ENCODE results near the gene GPAM. TPM values are rescaled to one million over a fixed set of nuclear protein-coding genes. Genes with fewer than 3 reads are reported as not detected.

GPAM gene
- total RNA-seq, 1 donor from 2014 or later: 34.0 TPM

DNA sequence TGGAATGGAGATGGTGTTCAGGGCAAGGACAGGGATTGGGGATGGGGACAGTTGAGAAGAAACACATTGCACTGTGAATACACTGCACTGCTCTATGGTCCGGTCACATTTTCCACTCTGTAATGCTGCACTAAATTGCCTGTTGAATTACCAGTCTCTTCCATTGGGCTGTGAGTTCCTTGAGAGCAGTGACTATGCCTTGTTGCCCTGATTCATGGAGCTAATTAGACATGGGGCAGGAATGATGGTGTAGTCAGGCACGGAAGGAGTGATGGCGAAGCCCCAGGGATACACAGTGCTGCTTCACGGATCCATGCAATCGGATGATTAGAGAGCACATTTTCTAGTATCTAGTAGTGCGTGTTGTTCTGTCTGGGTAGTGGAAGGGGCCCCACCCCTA lies 25.4 kb upstream of the GPAM start:
- no peak for DNase-seq
- TF ChIP-seq, protein P1, sequence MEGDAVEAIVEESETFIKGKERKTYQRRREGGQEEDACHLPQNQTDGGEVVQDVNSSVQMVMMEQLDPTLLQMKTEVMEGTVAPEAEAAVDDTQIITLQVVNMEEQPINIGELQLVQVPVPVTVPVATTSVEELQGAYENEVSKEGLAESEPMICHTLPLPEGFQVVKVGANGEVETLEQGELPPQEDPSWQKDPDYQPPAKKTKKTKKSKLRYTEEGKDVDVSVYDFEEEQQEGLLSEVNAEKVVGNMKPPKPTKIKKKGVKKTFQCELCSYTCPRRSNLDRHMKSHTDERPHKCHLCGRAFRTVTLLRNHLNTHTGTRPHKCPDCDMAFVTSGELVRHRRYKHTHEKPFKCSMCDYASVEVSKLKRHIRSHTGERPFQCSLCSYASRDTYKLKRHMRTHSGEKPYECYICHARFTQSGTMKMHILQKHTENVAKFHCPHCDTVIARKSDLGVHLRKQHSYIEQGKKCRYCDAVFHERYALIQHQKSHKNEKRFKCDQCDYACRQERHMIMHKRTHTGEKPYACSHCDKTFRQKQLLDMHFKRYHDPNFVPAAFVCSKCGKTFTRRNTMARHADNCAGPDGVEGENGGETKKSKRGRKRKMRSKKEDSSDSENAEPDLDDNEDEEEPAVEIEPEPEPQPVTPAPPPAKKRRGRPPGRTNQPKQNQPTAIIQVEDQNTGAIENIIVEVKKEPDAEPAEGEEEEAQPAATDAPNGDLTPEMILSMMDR (IDR thresholded peaks at IDR 0.05): no peak
- ATAC-seq: peak; percentile 19
- no peaks in the 10 kb centered on the region for H3K36me3 ChIP-seq
- H3K27ac ChIP-seq: no peak overlapping the region
- intact Hi-C loops (cut with DNase I): no loop called here
- H3K4me3 ChIP-seq: no peak overlapping the region
- H3K27me3 ChIP-seq: peaks cover 6% of the 10 kb centered on the region
- no peaks in the 10 kb centered on the region for H3K9me3 ChIP-seq
- no peaks in the 10 kb centered on the region for H3K4me1 ChIP-seq

DNA sequence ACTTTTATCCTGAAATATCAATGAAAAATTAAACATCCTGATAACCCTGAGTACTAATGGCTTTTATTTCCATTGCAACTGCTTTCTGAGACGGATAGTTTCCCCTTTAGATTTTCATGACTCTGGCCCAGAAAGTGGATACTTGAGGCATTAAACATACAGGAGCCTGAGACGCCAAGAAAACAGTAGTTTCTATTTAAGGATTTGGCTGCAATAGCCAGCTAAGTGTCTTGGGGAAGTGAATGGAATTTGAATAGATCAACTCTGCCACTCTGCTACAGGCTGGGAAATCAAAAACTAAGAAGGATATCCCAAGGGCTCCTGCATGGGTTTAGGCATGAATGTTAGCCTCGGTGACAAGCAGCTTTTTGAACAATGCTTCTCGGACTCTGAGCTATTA lies 24.7 kb upstream of the GPAM start:
- intact Hi-C loops (cut with DNase I): no loop called here

DNA sequence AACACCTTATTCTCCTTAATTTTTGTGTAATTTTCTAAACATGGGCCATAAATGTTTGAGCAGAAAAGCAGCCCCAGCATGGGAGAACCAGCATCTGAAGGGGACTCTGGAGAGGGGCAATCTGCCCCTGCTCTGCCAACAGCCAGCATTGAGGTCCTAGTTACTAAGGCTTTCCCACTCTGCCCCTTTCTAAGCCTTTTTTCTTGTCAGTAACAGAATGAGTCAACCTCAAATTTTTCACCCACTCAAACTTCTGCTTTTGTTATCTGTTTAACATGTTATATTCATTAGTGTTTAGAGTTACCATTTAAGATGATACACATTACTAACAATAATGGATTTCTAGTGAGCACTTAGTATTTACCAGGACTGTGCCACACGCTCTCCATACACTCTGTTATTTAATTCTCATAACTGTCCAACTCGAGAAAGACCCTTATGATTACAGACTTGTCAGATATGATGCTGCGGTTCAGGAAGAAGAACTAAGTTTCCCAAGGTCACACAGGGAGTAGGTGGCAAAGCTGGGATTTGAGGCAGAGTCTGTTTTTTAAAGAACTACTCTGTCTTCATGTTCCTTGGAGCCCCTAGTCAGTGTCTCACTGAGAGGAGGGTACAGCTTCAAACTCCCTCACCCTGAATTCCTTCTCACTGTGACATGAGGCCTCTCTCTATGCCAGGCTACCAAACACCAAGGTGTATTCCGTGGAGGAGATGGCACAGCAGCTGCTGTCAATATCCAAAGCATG lies 19.9 kb upstream of the GPAM start:
- TF ChIP-seq, protein P1 (IDR thresholded peaks at IDR 0.05): no peak
- Histone ChIP-seq H3K9me3 (no peaks in the 10 kb centered on the region), H3K36me3 (no peaks in the 10 kb centered on the region), H3K27me3 (no peaks in the 10 kb centered on the region), H3K27ac (no peak overlapping the region), H3K4me1 (no peaks in the 10 kb centered on the region), H3K4me3 (no peak overlapping the region)
- intact Hi-C loops (cut with DNase I): no loop called here
- no peak for DNase-seq
- ATAC-seq: no peak

More for the DNA sequence above, 24.7 kb upstream of the GPAM start:
- Histone ChIP-seq H3K4me3 (no peak overlapping the region), H3K9me3 (no peaks in the 10 kb centered on the region), H3K27ac (no peak overlapping the region), H3K36me3 (no peaks in the 10 kb centered on the region), H3K27me3 (peaks cover 1% of the 10 kb centered on the region), H3K4me1 (no peaks in the 10 kb centered on the region)
- no peak for DNase-seq
- ATAC-seq: no peak
- TF ChIP-seq, protein P1 (IDR thresholded peaks at IDR 0.05): no peak

DNA sequence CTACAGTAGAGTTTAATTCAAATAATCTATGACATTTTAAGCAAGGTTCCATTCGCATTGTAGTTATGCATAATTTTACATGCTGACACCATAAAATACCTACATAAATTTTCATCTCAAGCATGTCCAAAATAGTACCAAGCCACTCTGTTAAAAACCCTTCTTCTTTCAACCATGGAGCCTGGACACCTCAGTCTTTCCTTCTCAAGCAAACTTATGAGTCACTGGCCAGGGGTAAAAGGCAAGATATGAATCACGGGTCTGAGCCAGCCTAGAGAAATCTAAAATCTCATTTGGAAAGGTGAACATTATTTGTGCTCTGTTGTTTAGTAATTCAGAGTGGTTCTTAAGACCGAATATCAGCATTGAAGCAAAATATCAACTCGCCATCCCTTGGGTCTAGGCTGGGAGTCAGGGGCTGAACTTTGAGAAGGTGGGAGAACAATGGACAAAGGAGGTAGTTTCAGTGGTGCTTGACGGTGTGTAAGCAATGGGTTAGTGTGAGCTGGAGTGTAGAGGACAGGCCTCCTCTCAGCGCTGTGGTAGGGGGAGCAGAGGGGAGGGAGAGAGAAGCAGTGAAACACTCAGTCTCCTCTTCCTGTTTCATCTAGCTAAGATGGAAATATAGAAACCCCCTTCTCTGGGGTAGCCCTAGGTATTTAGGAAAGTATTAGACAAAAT lies 19.1 kb upstream of the GPAM start:
- Histone ChIP-seq H3K27ac (no peak overlapping the region), H3K36me3 (no peaks in the 10 kb centered on the region), H3K9me3 (no peaks in the 10 kb centered on the region), H3K27me3 (no peaks in the 10 kb centered on the region), H3K4me3 (no peak overlapping the region), H3K4me1 (no peaks in the 10 kb centered on the region)
- DNase-seq (no peak), ATAC-seq (no peak)
- TF ChIP-seq, protein P1 (IDR thresholded peaks at IDR 0.05): no peak
- intact Hi-C loops (cut with DNase I): no loop called here

DNA sequence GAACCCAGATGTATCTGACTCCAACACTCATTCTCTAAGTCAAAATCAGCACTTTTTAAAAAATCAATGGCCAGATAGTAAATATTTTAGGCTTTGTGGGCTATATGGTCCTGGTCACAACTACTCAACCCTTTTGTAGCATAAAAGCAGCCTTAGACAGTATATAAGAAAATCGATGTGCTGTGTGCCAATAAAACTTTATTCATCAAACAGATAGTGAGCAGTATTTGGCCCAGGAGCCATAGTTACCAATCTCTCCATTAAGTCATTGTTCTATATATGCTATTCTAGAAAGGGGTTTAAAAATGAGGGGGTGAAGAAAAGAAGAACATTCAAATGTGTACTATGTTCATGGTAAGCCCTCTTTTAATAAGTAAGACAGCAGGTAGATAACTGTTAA lies 18.5 kb upstream of the GPAM start:
- no peak for ATAC-seq
- no peak overlapping the region for H3K27ac ChIP-seq
- intact Hi-C loops (cut with DNase I): no loop called here

More for the DNA sequence above, 18.5 kb upstream of the GPAM start:
- Histone ChIP-seq H3K4me1 (no peaks in the 10 kb centered on the region), H3K9me3 (no peaks in the 10 kb centered on the region), H3K27me3 (no peaks in the 10 kb centered on the region), H3K4me3 (no peak overlapping the region), H3K36me3 (no peaks in the 10 kb centered on the region)
- TF ChIP-seq, protein P1 (IDR thresholded peaks at IDR 0.05): no peak
- DNase-seq: no peak

All from upper lobe of right lung (tissue), 1 donor.